OCI-LY7 (cell line): ENCODE data around the gene AADACL3.

Experiments
- EZH2phosphoT487 ChIP-seq: fragments of 200-600 bp; sonication (generic); IDR thresholded peaks from 2 replicates; pipeline ENCODE4 v1.6.1; 2018; ENCODE audit warnings: low read depth, borderline replicate concordance, mild to moderate bottlenecking, mixed run types, antibody characterized with exemption, low read length, moderate library complexity, mixed read lengths
- TF ChIP-seq, protein P1 (sequence below): fragments of 200-600 bp; sonication (generic); conservative IDR thresholded peaks from 2 replicates; pipeline ENCODE4 v1.5.1; 2014; ENCODE audit warnings: mild to moderate bottlenecking, antibody characterized with exemption, low read length, moderate library complexity, mixed read lengths

DNA sequence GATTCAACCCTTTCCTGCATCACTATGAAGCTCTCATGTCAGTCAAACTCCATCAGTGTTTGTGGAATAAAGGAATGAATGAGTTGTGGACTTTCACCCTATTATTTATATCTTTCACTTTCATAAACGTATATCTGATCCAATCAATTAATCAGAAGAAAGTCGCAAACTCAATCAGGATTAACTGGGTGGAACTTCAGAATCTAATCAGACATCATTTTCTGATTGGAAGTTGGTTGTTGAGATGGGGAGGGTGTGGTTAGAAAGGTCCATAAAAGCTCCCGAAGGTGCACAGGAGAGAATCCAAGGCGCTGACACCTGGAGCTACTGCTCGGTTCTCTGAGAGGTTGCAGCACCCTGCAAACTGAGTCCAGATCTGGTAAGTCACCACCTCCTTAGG, 57.5 kb downstream of the AADACL3 start, which contains the start of gene PRAMEF12:
- TF ChIP-seq, protein P1, sequence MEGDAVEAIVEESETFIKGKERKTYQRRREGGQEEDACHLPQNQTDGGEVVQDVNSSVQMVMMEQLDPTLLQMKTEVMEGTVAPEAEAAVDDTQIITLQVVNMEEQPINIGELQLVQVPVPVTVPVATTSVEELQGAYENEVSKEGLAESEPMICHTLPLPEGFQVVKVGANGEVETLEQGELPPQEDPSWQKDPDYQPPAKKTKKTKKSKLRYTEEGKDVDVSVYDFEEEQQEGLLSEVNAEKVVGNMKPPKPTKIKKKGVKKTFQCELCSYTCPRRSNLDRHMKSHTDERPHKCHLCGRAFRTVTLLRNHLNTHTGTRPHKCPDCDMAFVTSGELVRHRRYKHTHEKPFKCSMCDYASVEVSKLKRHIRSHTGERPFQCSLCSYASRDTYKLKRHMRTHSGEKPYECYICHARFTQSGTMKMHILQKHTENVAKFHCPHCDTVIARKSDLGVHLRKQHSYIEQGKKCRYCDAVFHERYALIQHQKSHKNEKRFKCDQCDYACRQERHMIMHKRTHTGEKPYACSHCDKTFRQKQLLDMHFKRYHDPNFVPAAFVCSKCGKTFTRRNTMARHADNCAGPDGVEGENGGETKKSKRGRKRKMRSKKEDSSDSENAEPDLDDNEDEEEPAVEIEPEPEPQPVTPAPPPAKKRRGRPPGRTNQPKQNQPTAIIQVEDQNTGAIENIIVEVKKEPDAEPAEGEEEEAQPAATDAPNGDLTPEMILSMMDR, result no peak
- TF ChIP-seq EZH2phosphoT487, result no peak
